ENCODE data around the gene PEPD. TPM values are rescaled to one million over a fixed set of nuclear protein-coding genes. Genes with fewer than 3 reads are reported as not detected.

The PEPD gene
- total RNA-seq, 1 donor from 2014 or later, result 49.7 TPM

GRCh38 chr19:33441277-33441699 is 80.3 kb downstream of the PEPD start:
- no peak for DNase-seq (ENCODE audit: low spot score in 2 of 2, unreplicated experiment in 2 of 2)
- H3K27me3 Mint-ChIP-seq (ENCODE audit: low read depth), result peaks cover 11% of the 10 kb centered on the region
- peaks cover 5% of the 10 kb centered on the region for H3K36me3 Mint-ChIP-seq

GRCh38 chr19:33440682-33441081 is 80.9 kb downstream of the PEPD start:
- Mint-ChIP-seq H3K27me3 (ENCODE audit: low read depth) (peaks cover 11% of the 10 kb centered on the region), H3K9me3 (no peaks in the 10 kb centered on the region), H3K36me3 (peaks cover 5% of the 10 kb centered on the region), H3K4me3 (no peak overlapping the region), H3K4me1 (peaks cover 53% of the 10 kb centered on the region), H3K27ac (no peak overlapping the region)
- TF ChIP-seq CTCF (IDR thresholded peaks at IDR 0.05; ENCODE audit: unreplicated experiment), result no peak
- no peak for DNase-seq (ENCODE audit: low spot score in 2 of 2, unreplicated experiment in 2 of 2)

More at GRCh38 chr19:33441277-33441699, 80.3 kb downstream of the PEPD start:
- H3K27ac Mint-ChIP-seq, result no peak overlapping the region
- H3K4me3 Mint-ChIP-seq, result no peak overlapping the region
- peaks cover 53% of the 10 kb centered on the region for H3K4me1 Mint-ChIP-seq
- TF ChIP-seq CTCF (IDR thresholded peaks at IDR 0.05; ENCODE audit: unreplicated experiment), result no peak
- no peaks in the 10 kb centered on the region for H3K9me3 Mint-ChIP-seq

GRCh38 chr19:33440241-33440640 is 81.3 kb downstream of the PEPD start:
- no peak for DNase-seq (ENCODE audit: low spot score in 2 of 2, unreplicated experiment in 2 of 2)
- Mint-ChIP-seq H3K36me3 (peaks cover 5% of the 10 kb centered on the region), H3K27ac (peak overlapping the region; percentile 28), H3K27me3 (ENCODE audit: low read depth) (peaks cover 11% of the 10 kb centered on the region), H3K4me1 (peaks cover 53% of the 10 kb centered on the region), H3K9me3 (no peaks in the 10 kb centered on the region), H3K4me3 (no peak overlapping the region)
- no peak for TF ChIP-seq CTCF (IDR thresholded peaks at IDR 0.05; ENCODE audit: unreplicated experiment)

- peaks cover 5% of the 10 kb centered on the region for H3K36me3 Mint-ChIP-seq
- no peak for TF ChIP-seq CTCF (IDR thresholded peaks at IDR 0.05; ENCODE audit: unreplicated experiment)
- H3K27me3 Mint-ChIP-seq (ENCODE audit: low read depth), result peaks cover 11% of the 10 kb centered on the region
- DNase-seq (ENCODE audit: low spot score in 2 of 2, unreplicated experiment in 2 of 2), result no peak
- peaks cover 50% of the 10 kb centered on the region for H3K4me1 Mint-ChIP-seq
- H3K4me3 Mint-ChIP-seq, result no peak overlapping the region
- H3K27ac Mint-ChIP-seq, result no peak overlapping the region
- H3K9me3 Mint-ChIP-seq, result no peaks in the 10 kb centered on the region
Measured at GRCh38 chr19:33438987-33439781, 82.4 kb downstream of the PEPD start.

- Mint-ChIP-seq H3K4me1 (peaks cover 58% of the 10 kb centered on the region), H3K27me3 (ENCODE audit: low read depth) (peaks cover 11% of the 10 kb centered on the region), H3K27ac (peak overlapping the region; percentile 81), H3K9me3 (no peaks in the 10 kb centered on the region), H3K36me3 (peaks cover 4% of the 10 kb centered on the region), H3K4me3 (no peak overlapping the region)
- DNase-seq (ENCODE audit: low spot score in 2 of 2, unreplicated experiment in 2 of 2), result peak in 1 of 2 experiments; percentile 59
- TF ChIP-seq CTCF (IDR thresholded peaks at IDR 0.05; ENCODE audit: unreplicated experiment), result no peak
Measured at GRCh38 chr19:33437821-33438671, 83.5 kb downstream of the PEPD start.
